GM12874 (cell line): Measurements from ENCODE around the gene USP6NL.

ENCODE experiments used
- TF ChIP-seq, protein P1 (sequence below): IDR thresholded peaks from 2 replicates; pipeline ENCODE4 v1.5.1; 2011; ENCODE audit warnings: low read depth, mild to moderate bottlenecking, control low read depth, low read length, moderate library complexity; ENCODE audit not compliant: insufficient read depth

Gene USP6NL

GRCh38 chr10:11605807-11606408, 5.5 kb downstream of the USP6NL start:
- TF ChIP-seq, protein P1, sequence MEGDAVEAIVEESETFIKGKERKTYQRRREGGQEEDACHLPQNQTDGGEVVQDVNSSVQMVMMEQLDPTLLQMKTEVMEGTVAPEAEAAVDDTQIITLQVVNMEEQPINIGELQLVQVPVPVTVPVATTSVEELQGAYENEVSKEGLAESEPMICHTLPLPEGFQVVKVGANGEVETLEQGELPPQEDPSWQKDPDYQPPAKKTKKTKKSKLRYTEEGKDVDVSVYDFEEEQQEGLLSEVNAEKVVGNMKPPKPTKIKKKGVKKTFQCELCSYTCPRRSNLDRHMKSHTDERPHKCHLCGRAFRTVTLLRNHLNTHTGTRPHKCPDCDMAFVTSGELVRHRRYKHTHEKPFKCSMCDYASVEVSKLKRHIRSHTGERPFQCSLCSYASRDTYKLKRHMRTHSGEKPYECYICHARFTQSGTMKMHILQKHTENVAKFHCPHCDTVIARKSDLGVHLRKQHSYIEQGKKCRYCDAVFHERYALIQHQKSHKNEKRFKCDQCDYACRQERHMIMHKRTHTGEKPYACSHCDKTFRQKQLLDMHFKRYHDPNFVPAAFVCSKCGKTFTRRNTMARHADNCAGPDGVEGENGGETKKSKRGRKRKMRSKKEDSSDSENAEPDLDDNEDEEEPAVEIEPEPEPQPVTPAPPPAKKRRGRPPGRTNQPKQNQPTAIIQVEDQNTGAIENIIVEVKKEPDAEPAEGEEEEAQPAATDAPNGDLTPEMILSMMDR: no peak

- TF ChIP-seq, protein P1: no peak
These were observed 6.4 kb downstream of the USP6NL start for GRCh38 chr10:11604865-11605650.

- TF ChIP-seq, protein P1: no peak
These were observed 7.7 kb downstream of the USP6NL start for GRCh38 chr10:11603741-11604140.

DNA sequence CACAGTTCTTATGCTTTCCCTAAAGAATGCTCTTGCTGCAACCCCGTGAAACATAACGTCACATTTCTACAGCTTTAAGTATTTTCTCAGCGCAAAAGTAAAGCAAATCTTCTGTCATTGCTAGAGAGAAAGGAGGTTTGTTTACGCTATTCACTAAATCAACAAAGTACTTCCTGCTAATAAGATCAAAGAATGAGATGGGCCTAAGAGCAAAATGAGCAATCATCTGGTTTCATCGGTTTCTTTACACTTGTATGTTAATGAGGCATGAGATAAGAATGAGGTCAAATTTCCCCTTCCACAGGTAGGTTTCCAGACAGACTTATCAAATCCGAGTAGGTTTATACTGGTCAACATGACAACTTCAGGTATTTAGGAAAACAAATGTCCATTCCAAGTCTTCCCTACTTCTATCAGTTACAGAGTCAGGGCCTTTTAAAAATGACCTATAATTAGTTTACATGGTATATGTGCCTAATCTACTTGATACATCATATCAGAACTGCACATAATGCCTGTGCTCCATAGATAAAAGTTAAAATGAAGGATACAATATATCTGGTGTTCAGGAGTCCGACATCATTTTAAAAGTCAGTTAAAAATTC, 8.4 kb downstream of the USP6NL start:
- TF ChIP-seq, protein P1: no peak

- TF ChIP-seq, protein P1: no peak
These were observed 9.1 kb downstream of the USP6NL start for GRCh38 chr10:11602358-11602757.

DNA sequence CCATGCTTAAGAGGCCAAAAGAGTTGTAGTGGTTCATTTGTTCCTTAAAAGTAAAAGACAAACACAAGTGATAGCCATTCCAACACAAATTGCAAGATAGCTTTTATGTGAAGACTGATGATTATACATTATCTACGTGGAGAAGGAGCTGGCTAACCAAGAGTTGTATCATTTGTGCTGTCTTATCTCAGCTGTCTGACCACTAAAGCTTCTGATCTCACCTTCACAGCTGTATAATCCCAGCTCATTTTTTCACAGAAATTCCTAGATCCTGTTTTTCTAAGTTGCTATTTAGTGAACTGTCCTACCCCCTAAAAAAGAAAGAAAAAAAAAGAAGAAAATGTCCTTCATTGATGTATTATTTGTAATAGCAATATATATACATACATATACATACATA, 9.8 kb downstream of the USP6NL start:
- TF ChIP-seq, protein P1: no peak

GRCh38 chr10:11600280-11600679, 11.2 kb downstream of the USP6NL start:
- TF ChIP-seq, protein P1: no peak
